Neural cell (in vitro differentiated cells): Measurements from ENCODE around the gene IL36A. TPM values are rescaled to one million over a fixed set of nuclear protein-coding genes. Genes with fewer than 3 reads are reported as not detected.

Experiments used
- H2AFZ ChIP-seq: fragments of 200-600, 300-800 bp; sonication (generic), shearing (Covaris generic); 2 replicates; pipeline ENCODE4 v1.6.0; 2014; ENCODE audit warnings: low read depth, mild to moderate bottlenecking, antibody characterized with exemption, low read length, moderate library complexity
- H3F3A ChIP-seq: fragments of 200-600 bp; shearing (Covaris generic); 2 replicates; pipeline ENCODE4 v1.6.1; 2016; ENCODE audit warnings: mild to moderate bottlenecking, moderate library complexity, mixed read lengths, antibody characterized with exemption, low read length; ENCODE audit not compliant: insufficient read depth, poor library complexity, severe bottlenecking
- H3K27ac ChIP-seq: fragments of 200-600, 300-800 bp; sonication (generic), shearing (Covaris generic); 2 replicates; pipeline ENCODE4 v1.5.1; 2014; ENCODE audit warnings: mild to moderate bottlenecking, low read length, moderate library complexity
- H3K27me3 ChIP-seq: fragments of 300-800, 200-600 bp; sonication (generic), shearing (Covaris generic); 2 replicates; pipeline ENCODE4 v1.6.0; 2014; ENCODE audit warnings: mild to moderate bottlenecking, low read depth, low read length, moderate library complexity; ENCODE audit not compliant: insufficient read depth
- H3K36me3 ChIP-seq: fragments of 300-800, 200-600 bp; sonication (generic), shearing (Covaris generic); 2 replicates; pipeline ENCODE4 v1.5.1; 2014; ENCODE audit warnings: mild to moderate bottlenecking, antibody characterized with exemption, low read length, moderate library complexity; ENCODE audit not compliant: insufficient read depth
- H3K4me2 ChIP-seq: fragments of 300-800, 200-600 bp; sonication (generic), shearing (Covaris generic); 2 replicates; pipeline ENCODE4 v1.6.0; 2014; ENCODE audit warnings: mild to moderate bottlenecking, low read length
- H3K4me3 ChIP-seq: fragments of 300-800, 200-600 bp; sonication (generic), shearing (Covaris generic); 2 replicates; pipeline ENCODE4 v1.5.1; 2014; ENCODE audit warnings: mild to moderate bottlenecking, low read length, moderate library complexity
- H3K79me2 ChIP-seq: fragments of 200-600 bp; shearing (Covaris generic); replicated peaks from 2 replicates; pipeline ENCODE4 v1.6.0; 2014; ENCODE audit warnings: mild to moderate bottlenecking, low read length, moderate library complexity; ENCODE audit not compliant: insufficient read depth
- H3K9ac ChIP-seq: fragments of 300-800, 200-600 bp; sonication (generic), shearing (Covaris generic); 2 replicates; pipeline ENCODE4 v1.6.1; 2016; ENCODE audit warnings: mild to moderate bottlenecking, low read length, mixed read lengths
- H3K9me2 ChIP-seq: fragments of 200-600 bp; shearing (Covaris generic); 2 replicates; pipeline ENCODE4 v1.6.1; 2016; ENCODE audit warnings: mild to moderate bottlenecking, low read length, mixed read lengths; ENCODE audit not compliant: insufficient read depth
- H3K9me3 ChIP-seq: fragments of 200-600, 300-800 bp; sonication (generic), shearing (Covaris generic); 2 replicates; pipeline ENCODE4 v1.6.1; 2016; ENCODE audit warnings: mild to moderate bottlenecking, mixed run types, low read length, moderate library complexity, mixed read lengths
- H4K20me1 ChIP-seq: fragments of 200-600 bp; shearing (Covaris generic); 2 replicates; pipeline ENCODE4 v1.6.1; 2016; ENCODE audit warnings: mild to moderate bottlenecking, mixed run types; ENCODE audit not compliant: insufficient read depth
- CTCF ChIP-seq: fragments of 450-650 bp; IDR thresholded peaks from 2 replicates; pipeline ENCODE4 v1.5.1; 2014; ENCODE audit warnings: antibody characterized with exemption, mild to moderate bottlenecking, moderate library complexity; ENCODE audit not compliant: poor library complexity, severe bottlenecking
- EP300 ChIP-seq: fragments of 450-650 bp; conservative IDR thresholded peaks from 2 replicates; pipeline ENCODE4 v1.6.1; 2014; ENCODE audit warnings: antibody characterized with exemption, mild to moderate bottlenecking, moderate library complexity; ENCODE audit not compliant: poor library complexity, severe bottlenecking
- EZH2 ChIP-seq: fragments of 200-600, 300-800 bp; shearing (Covaris generic), sonication (generic); IDR thresholded peaks from 2 replicates; pipeline ENCODE4 v1.6.1; 2014; ENCODE audit warnings: antibody characterized with exemption, low read length, borderline replicate concordance, mild to moderate bottlenecking; ENCODE audit not compliant: insufficient read depth, poor library complexity, severe bottlenecking
- MXI1 ChIP-seq: fragments of 450-650 bp; conservative IDR thresholded peaks from 2 replicates; pipeline ENCODE4 v1.6.1; 2014; ENCODE audit warnings: antibody characterized with exemption, mild to moderate bottlenecking; ENCODE audit not compliant: poor library complexity, severe bottlenecking
- POLR2AphosphoS5 ChIP-seq: IDR thresholded peaks from 2 replicates; pipeline ENCODE4 v1.6.1; 2012
- RAD21 ChIP-seq: fragments of 450-650 bp; conservative IDR thresholded peaks from 2 replicates; pipeline ENCODE4 v1.6.1; 2014; ENCODE audit warnings: antibody characterized with exemption, mild to moderate bottlenecking, moderate library complexity
- REST ChIP-seq: IDR thresholded peaks from 2 replicates; pipeline ENCODE4 v1.6.1; 2012; ENCODE audit warnings: borderline replicate concordance
- SMC3 ChIP-seq: fragments of 450-650 bp; conservative IDR thresholded peaks from 2 replicates; pipeline ENCODE4 v1.6.1; 2014; ENCODE audit warnings: antibody characterized with exemption, mild to moderate bottlenecking, moderate library complexity; ENCODE audit not compliant: poor library complexity
- TAF1 ChIP-seq: IDR thresholded peaks from 2 replicates; pipeline ENCODE4 v1.6.1; 2012; ENCODE audit warnings: low read depth
- polyA plus RNA-seq: library from polyadenylated mRNA; depleted of rRNA; stranded (reverse); fragments of >200 nt; gene quantifications from 2 replicates; pipeline ENCODE4 v1.2.3, GENCODE V29; 2014

Gene IL36A
- polyA plus RNA-seq, 1 donor from 2014 or later: not detected

- no peaks in the 10 kb centered on the region for H3K79me2 ChIP-seq
- no peaks in the 10 kb centered on the region for H3K27me3 ChIP-seq
- H4K20me1 ChIP-seq: no peaks in the 10 kb centered on the region
- no peaks in the 10 kb centered on the region for H3K36me3 ChIP-seq
- no peak overlapping the region for H3K4me3 ChIP-seq
- H3K4me2 ChIP-seq: no peak overlapping the region
- no peak overlapping the region for H3K9ac ChIP-seq
- H3K9me2 ChIP-seq: no peaks in the 10 kb centered on the region
- H3F3A ChIP-seq: no peaks in the 10 kb centered on the region
- no peak overlapping the region for H2AFZ ChIP-seq
- TF ChIP-seq REST (no peak), SMC3 (no peak), RAD21 (no peak), POLR2AphosphoS5 (no peak), EZH2 (no peak), CTCF (no peak), EP300 (no peak), TAF1 (no peak), MXI1 (no peak)
- H3K27ac ChIP-seq: no peak overlapping the region
- H3K9me3 ChIP-seq: no peaks in the 10 kb centered on the region
Measured at GRCh38 chr2:113027691-113028090, 22.4 kb downstream of the IL36A start.

GRCh38 chr2:113028112-113028511, 22.9 kb downstream of the IL36A start:
- H3K36me3 ChIP-seq: no peaks in the 10 kb centered on the region
- H3K27me3 ChIP-seq: no peaks in the 10 kb centered on the region
- H3K27ac ChIP-seq: no peak overlapping the region
- H3K9me3 ChIP-seq: no peaks in the 10 kb centered on the region
- no peaks in the 10 kb centered on the region for H3K9me2 ChIP-seq
- no peaks in the 10 kb centered on the region for H3K79me2 ChIP-seq
- no peaks in the 10 kb centered on the region for H4K20me1 ChIP-seq
- H3K4me2 ChIP-seq: no peak overlapping the region
- H3K4me3 ChIP-seq: no peak overlapping the region
- TF ChIP-seq POLR2AphosphoS5: no peak
- no peak for TF ChIP-seq RAD21
- no peak for TF ChIP-seq MXI1
- TF ChIP-seq EP300: no peak
- TF ChIP-seq EZH2: no peak
- no peak for TF ChIP-seq TAF1
- TF ChIP-seq CTCF: no peak
- TF ChIP-seq SMC3: no peak
- TF ChIP-seq REST: no peak
- no peaks in the 10 kb centered on the region for H3F3A ChIP-seq
- H3K9ac ChIP-seq: no peak overlapping the region
- no peak overlapping the region for H2AFZ ChIP-seq
